ENCODE data around the gene PLCH2. TPM values are rescaled to one million over a fixed set of nuclear protein-coding genes. Genes with fewer than 3 reads are reported as not detected.

Gene PLCH2, protein sequence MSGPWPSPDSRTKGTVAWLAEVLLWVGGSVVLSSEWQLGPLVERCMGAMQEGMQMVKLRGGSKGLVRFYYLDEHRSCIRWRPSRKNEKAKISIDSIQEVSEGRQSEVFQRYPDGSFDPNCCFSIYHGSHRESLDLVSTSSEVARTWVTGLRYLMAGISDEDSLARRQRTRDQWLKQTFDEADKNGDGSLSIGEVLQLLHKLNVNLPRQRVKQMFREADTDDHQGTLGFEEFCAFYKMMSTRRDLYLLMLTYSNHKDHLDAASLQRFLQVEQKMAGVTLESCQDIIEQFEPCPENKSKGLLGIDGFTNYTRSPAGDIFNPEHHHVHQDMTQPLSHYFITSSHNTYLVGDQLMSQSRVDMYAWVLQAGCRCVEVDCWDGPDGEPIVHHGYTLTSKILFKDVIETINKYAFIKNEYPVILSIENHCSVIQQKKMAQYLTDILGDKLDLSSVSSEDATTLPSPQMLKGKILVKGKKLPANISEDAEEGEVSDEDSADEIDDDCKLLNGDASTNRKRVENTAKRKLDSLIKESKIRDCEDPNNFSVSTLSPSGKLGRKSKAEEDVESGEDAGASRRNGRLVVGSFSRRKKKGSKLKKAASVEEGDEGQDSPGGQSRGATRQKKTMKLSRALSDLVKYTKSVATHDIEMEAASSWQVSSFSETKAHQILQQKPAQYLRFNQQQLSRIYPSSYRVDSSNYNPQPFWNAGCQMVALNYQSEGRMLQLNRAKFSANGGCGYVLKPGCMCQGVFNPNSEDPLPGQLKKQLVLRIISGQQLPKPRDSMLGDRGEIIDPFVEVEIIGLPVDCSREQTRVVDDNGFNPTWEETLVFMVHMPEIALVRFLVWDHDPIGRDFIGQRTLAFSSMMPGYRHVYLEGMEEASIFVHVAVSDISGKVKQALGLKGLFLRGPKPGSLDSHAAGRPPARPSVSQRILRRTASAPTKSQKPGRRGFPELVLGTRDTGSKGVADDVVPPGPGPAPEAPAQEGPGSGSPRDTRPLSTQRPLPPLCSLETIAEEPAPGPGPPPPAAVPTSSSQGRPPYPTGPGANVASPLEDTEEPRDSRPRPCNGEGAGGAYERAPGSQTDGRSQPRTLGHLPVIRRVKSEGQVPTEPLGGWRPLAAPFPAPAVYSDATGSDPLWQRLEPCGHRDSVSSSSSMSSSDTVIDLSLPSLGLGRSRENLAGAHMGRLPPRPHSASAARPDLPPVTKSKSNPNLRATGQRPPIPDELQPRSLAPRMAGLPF (N-terminal part only)
- 1 to 10 TPM; 4.0 to 7.9 TPM for total RNA-seq
- polyA plus RNA-seq = 1 to 10 TPM; 2.1 to 2.7 TPM
- long read RNA-seq, donor 1 = 0 reads
- long read RNA-seq, donor 2 = 0 reads
- long read RNA-seq, donor 3 = 0 reads
- long read RNA-seq, donor 4 = 0 reads
- long read RNA-seq, donor 5 = 0 reads

DNA sequence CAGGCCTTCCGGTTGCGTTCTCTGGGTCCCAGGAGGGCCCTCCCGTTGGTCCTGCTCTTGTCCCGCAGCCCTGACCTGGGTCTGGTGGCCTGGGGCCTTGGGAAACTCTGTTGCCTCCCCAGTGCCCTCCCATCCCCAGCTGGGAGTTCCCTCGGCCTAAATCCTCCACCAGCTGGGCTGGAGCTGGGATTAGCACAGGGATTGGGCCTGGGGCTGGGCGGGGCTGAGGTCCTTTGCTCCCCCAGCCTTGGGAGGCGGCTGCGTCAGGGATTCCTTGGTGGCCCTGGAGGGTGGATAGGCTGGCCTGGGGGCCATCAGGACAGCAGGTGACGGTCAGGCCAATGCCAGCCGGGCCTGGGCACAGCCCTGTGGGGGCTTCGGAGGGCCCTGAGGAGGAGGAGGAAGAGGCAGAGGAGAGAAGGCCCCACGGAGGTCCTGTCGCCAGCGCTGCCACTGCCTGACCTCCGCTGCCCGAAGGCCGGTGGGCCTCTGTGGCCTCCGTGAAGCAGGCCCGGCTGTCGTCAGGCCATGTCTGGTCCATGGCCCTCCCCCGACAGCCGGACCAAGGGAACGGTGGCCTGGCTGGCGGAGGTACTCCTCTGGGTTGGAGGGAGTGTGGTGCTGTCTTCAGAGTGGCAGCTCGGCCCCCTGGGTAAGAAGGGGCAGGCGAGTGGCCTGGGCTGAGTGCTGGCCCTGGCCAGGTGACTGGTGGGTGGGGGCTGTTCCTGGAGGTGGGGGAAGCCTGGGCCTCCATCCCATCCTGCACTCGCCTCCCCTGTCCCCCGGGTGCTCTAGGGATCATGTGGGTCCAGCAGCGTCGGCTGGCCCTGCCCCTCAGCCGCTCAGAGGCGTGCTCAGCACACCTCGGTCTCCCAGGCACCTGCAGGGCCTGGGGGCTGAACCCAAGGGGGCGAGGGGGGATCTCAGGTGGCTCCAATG lies at the start of gene PLCH2:
TSS of gene PLCH2 (plus strand) at position 229 of the 939 bp plus-strand sequence. CDS start at position 529, 300 bp downstream.
- no peak within 1 kb of the TSS for H3K9ac ChIP-seq (ENCODE audit: insufficient read depth in 1 of 2, low read length in 2 of 2)
- TF ChIP-seq, protein P1, sequence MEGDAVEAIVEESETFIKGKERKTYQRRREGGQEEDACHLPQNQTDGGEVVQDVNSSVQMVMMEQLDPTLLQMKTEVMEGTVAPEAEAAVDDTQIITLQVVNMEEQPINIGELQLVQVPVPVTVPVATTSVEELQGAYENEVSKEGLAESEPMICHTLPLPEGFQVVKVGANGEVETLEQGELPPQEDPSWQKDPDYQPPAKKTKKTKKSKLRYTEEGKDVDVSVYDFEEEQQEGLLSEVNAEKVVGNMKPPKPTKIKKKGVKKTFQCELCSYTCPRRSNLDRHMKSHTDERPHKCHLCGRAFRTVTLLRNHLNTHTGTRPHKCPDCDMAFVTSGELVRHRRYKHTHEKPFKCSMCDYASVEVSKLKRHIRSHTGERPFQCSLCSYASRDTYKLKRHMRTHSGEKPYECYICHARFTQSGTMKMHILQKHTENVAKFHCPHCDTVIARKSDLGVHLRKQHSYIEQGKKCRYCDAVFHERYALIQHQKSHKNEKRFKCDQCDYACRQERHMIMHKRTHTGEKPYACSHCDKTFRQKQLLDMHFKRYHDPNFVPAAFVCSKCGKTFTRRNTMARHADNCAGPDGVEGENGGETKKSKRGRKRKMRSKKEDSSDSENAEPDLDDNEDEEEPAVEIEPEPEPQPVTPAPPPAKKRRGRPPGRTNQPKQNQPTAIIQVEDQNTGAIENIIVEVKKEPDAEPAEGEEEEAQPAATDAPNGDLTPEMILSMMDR (IDR thresholded peaks at IDR 0.05; ENCODE audit: control extremely low read depth, extremely low read depth) = no peak
- WGBS, 2 donors = 81 to 85% methylated on average over 27 to 34 of the region's 34 CpGs
- H3K9me3 ChIP-seq (ENCODE audit: control insufficient read depth in 4 of 4, insufficient read depth in 3 of 4, low read length in 3 of 4) = no peaks in the 10 kb centered on the region
- DNase-seq (no peak), ATAC-seq (ENCODE audit: insufficient read depth, low FRiP score) (no peak)
- peaks cover 0 to 3% (median 0%) of the 10 kb centered on the region in 3 donors for H3K27me3 ChIP-seq (ENCODE audit: control insufficient read depth in 3 of 3, insufficient read depth in 3 of 3, low read length in 2 of 3)
- no peaks in the 10 kb centered on the region for H3K36me3 ChIP-seq (ENCODE audit: control insufficient read depth in 4 of 4, insufficient read depth in 4 of 4, low read length in 4 of 4)
- no peak within 1 kb of the TSS for H3K4me3 ChIP-seq
- H3K27ac ChIP-seq (ENCODE audit: low read depth in 1 of 2, low read length in 1 of 2) = no peak within 1 kb of the TSS
- H3K4me1 ChIP-seq (ENCODE audit: control insufficient read depth in 5 of 5, insufficient read depth in 5 of 5, low read length in 5 of 5) = peaks cover 0 to 13% (median 0%) of the 10 kb centered on the region in 5 donors

DNA sequence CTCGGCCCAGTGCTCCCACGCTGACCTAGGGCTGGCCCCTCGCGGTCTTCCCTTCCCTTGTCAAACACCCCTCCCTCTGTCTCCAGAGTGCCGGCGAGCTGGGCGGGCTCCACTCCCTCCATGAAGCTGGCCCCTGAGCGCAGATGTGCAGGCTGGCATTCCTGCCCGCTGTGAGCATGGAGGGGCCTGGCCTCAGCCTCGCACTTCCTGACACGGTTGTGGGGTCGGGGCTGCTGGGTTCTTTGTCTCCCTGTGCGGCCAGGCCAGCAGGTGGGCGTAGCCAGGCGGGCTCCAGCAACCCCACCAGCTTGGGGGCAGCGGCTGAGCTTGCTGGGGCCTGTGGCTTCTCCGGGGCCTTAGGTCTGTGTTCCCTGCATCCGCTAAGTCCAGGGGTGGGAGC lies 49.5 kb upstream of the PLCH2 start:
- H3K27me3 ChIP-seq (ENCODE audit: control insufficient read depth in 3 of 3, insufficient read depth in 3 of 3, low read length in 2 of 3) = peaks cover 0 to 3% (median 0%) of the 10 kb centered on the region in 3 donors
- no peak overlapping the region for H3K4me3 ChIP-seq
- TF ChIP-seq, protein P1 (IDR thresholded peaks at IDR 0.05; ENCODE audit: control extremely low read depth, extremely low read depth) = no peak
- WGBS, 2 donors = 68 to 80% methylated on average over 17 to 18 of the region's 18 CpGs
- no peak overlapping the region for H3K9ac ChIP-seq (ENCODE audit: insufficient read depth in 1 of 2, low read length in 2 of 2)
- no peak for ATAC-seq (ENCODE audit: insufficient read depth, low FRiP score)
- DNase-seq = no peak
- no peak overlapping the region for H3K27ac ChIP-seq (ENCODE audit: low read depth in 1 of 2, low read length in 1 of 2)
- peaks cover 0 to 21% (median 0%) of the 10 kb centered on the region in 5 donors for H3K4me1 ChIP-seq (ENCODE audit: control insufficient read depth in 5 of 5, insufficient read depth in 5 of 5, low read length in 5 of 5)
- peaks cover 0 to 17% (median 2%) of the 10 kb centered on the region in 4 donors for H3K9me3 ChIP-seq (ENCODE audit: control insufficient read depth in 4 of 4, insufficient read depth in 3 of 4, low read length in 3 of 4)
- H3K36me3 ChIP-seq (ENCODE audit: control insufficient read depth in 4 of 4, insufficient read depth in 4 of 4, low read length in 4 of 4) = no peaks in the 10 kb centered on the region

DNA sequence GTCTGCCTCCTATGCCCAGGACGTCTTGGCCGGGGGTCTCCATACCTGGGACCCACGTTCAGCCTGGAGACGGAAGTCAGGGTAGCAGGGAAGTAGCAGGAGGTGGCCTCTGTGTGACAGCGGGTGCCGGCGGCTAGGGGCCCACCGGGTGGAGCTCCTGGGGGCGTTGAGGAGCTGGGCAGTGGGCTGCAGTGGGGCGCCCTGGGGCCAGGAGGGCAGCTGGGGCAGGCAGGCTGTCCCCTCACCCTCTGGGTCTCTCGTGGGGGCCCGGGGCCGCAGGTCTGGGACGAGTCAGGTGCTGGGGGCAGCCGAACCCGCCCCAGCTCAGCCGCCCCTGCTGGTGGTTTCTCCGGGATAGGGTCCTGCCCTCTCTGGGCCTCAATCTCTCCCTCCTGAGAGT lies 49.0 kb upstream of the PLCH2 start:
- no peak overlapping the region for H3K4me3 ChIP-seq
- no peak for DNase-seq
- H3K27ac ChIP-seq (ENCODE audit: low read depth in 1 of 2, low read length in 1 of 2) = no peak overlapping the region
- 80 to 94% methylated on average over 12 to 18 of the region's 18 CpGs for WGBS, 2 donors
- H3K27me3 ChIP-seq (ENCODE audit: control insufficient read depth in 3 of 3, insufficient read depth in 3 of 3, low read length in 2 of 3) = peaks cover 0 to 3% (median 0%) of the 10 kb centered on the region in 3 donors
- peaks cover 0 to 17% (median 2%) of the 10 kb centered on the region in 4 donors for H3K9me3 ChIP-seq (ENCODE audit: control insufficient read depth in 4 of 4, insufficient read depth in 3 of 4, low read length in 3 of 4)
- peaks cover 0 to 25% (median 0%) of the 10 kb centered on the region in 5 donors for H3K4me1 ChIP-seq (ENCODE audit: control insufficient read depth in 5 of 5, insufficient read depth in 5 of 5, low read length in 5 of 5)
- H3K36me3 ChIP-seq (ENCODE audit: control insufficient read depth in 4 of 4, insufficient read depth in 4 of 4, low read length in 4 of 4) = no peaks in the 10 kb centered on the region
- no peak overlapping the region for H3K9ac ChIP-seq (ENCODE audit: insufficient read depth in 1 of 2, low read length in 2 of 2)
- TF ChIP-seq, protein P1 (IDR thresholded peaks at IDR 0.05; ENCODE audit: control extremely low read depth, extremely low read depth) = no peak
- ATAC-seq (ENCODE audit: insufficient read depth, low FRiP score) = no peak
